Sigmoid colon (tissue), 7 donors: Measurements from ENCODE around the gene MXRA8. TPM values are rescaled to one million over a fixed set of nuclear protein-coding genes. Genes with fewer than 3 reads are reported as not detected.
"Not testable (repeated sequence)": the region's sequence is repeated elsewhere in the genome, so short reads cannot be mapped to it uniquely, and the experiment has no call there.

Experiments
- DNase-seq: peaks from one replicate; pipeline ENCODE4 v3.0.0-alpha.2; 2019
- H3K27ac ChIP-seq, 4 donors: fragments of 200-600 bp; sonication (generic); one replicate each; pipeline ENCODE4 v1.5.1; 2016 to 2019; ENCODE audit warnings: mild to moderate bottlenecking in 1 of 4
- H3K27me3 ChIP-seq, 3 donors: fragments of 200-600 bp; sonication (generic); one replicate each; pipeline ENCODE4 v1.5.1; 2019; ENCODE audit warnings: mild to moderate bottlenecking in 1 of 3
- H3K36me3 ChIP-seq, 4 donors: fragments of 200-600 bp; sonication (generic); one replicate each; pipeline ENCODE4 v1.5.1; 2016 to 2019
- H3K4me1 ChIP-seq, 4 donors: fragments of 200-600 bp; sonication (generic); one replicate each; pipeline ENCODE4 v1.5.1; 2017 to 2019
- H3K4me3 ChIP-seq, 4 donors: fragments of 200-600 bp; sonication (generic); one replicate each; pipeline ENCODE4 v1.5.1; 2017 to 2019; ENCODE audit warnings: mild to moderate bottlenecking in 2 of 4, moderate library complexity in 1 of 4
- H3K9me3 ChIP-seq, 4 donors: fragments of 200-600 bp in 3 of 4; sonication (generic) in 3 of 4; one replicate each; pipeline versions ENCODE4 v1.5.1 to v1.6.1; 2013 to 2019
- EP300 ChIP-seq, 4 donors: sonication (generic); formaldehyde crosslinking; IDR thresholded peaks; one replicate each; pipeline ENCODE4 v1.6.1; 2017; ENCODE audit warnings: antibody characterized with exemption in 4 of 4
- POLR2A ChIP-seq, 2 donors: fragments of 450-650 bp; IDR thresholded peaks; one replicate each; pipeline ENCODE4 v1.6.1; 2016; ENCODE audit warnings: antibody characterized with exemption in 2 of 2, mild to moderate bottlenecking in 2 of 2, moderate library complexity in 2 of 2
- POLR2AphosphoS5 ChIP-seq, 4 donors: sonication (generic); formaldehyde crosslinking; IDR thresholded peaks; one replicate each; pipeline ENCODE4 v1.6.1; 2017; ENCODE audit warnings: antibody characterized with exemption in 4 of 4
- WGBS, 2 donors: extraction: QIAGEN DNeasy Blood & Tissue Kit; methylation state at CpG; one replicate each; pipeline ENCODE4 v1.1.7; 2013; 5-methylcytosine and 5-hydroxymethylcytosine counted together
- intact Hi-C: fragments of 100-400 bp; cut with DNase I; formaldehyde crosslinking; loops from one replicate; pipeline ENCODE4 v1.15.1; 2023
- polyA plus RNA-seq, 3 donors: library from polyadenylated mRNA; stranded (reverse); fragments of 200-250 nt; gene quantifications; one replicate each; pipeline ENCODE4 v1.2.3, GENCODE V29; 2013
- total RNA-seq, 4 donors: library from RNA; depleted of rRNA; stranded (reverse); fragments of >200 nt; gene quantifications; one replicate each; pipeline ENCODE4 v1.1.0, GENCODE V29; 2016
- TF ChIP-seq, protein P1 (sequence below), 4 experiments: fragments of 450-650 bp in 3 of 4; fragments of 200-600 bp in 1 of 4; IDR thresholded peaks; one replicate each; pipeline ENCODE4 v1.5.1; 2016 to 2019; ENCODE audit warnings: antibody characterized with exemption in 4 of 4, mild to moderate bottlenecking in 3 of 4, moderate library complexity in 2 of 4
- donor health status: healthy with polysubstance abuse.
- donor health status: Bipolar disorder and iron deficiency.
- donor health status: healthy.

Gene MXRA8
- total and polyA plus RNA-seq, 7 donors = 2.8 to 234 (median 78.8) TPM

DNA sequence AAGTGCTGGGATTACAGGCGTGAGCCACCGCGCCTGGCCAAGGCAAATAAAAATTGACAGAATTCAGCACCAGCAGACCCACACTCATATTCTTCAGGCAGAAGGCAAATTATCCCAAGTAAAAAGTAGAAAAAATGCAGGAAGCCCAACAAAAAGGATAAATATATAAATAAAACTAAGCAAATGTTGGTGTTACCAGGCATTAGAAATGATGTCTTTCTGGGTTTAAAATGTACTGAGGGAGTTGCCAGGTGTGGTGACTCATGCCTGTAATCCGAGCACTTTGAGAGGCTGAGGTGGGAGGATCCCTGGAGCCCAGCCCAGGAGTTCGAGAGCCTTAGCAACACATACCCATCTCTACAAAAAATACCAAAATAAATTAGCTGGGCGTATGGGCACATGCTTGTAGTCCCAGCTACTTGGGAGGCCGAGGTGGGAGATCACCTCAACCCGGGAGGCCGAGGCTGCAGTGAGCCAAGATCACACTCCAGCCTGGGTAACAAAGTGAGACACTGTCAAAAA lies 40.2 kb downstream of the MXRA8 start:
- H3K9me3 ChIP-seq = no peaks in the 10 kb centered on the region
- H3K27me3 ChIP-seq = no peaks in the 10 kb centered on the region
- intact Hi-C loops = no loop called here
- TF ChIP-seq, protein P1, sequence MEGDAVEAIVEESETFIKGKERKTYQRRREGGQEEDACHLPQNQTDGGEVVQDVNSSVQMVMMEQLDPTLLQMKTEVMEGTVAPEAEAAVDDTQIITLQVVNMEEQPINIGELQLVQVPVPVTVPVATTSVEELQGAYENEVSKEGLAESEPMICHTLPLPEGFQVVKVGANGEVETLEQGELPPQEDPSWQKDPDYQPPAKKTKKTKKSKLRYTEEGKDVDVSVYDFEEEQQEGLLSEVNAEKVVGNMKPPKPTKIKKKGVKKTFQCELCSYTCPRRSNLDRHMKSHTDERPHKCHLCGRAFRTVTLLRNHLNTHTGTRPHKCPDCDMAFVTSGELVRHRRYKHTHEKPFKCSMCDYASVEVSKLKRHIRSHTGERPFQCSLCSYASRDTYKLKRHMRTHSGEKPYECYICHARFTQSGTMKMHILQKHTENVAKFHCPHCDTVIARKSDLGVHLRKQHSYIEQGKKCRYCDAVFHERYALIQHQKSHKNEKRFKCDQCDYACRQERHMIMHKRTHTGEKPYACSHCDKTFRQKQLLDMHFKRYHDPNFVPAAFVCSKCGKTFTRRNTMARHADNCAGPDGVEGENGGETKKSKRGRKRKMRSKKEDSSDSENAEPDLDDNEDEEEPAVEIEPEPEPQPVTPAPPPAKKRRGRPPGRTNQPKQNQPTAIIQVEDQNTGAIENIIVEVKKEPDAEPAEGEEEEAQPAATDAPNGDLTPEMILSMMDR (IDR thresholded peaks at IDR 0.05) = no peak
- peak in 3 of 4 donors; percentile 27 to 59 (median 43) for TF ChIP-seq POLR2AphosphoS5 (IDR thresholded peaks at IDR 0.05)
- no peak for TF ChIP-seq EP300 (IDR thresholded peaks at IDR 0.05)
- H3K4me1 ChIP-seq = peaks cover 3 to 72% (median 66%) of the 10 kb centered on the region in 4 donors
- no peak overlapping the region for H3K4me3 ChIP-seq
- peak overlapping the region; percentile 84 to 90 (median 86) for H3K27ac ChIP-seq
- peak; percentile 97 for DNase-seq
- WGBS, 2 donors = 55 to 71% methylated on average over 9 of the region's 9 CpGs
- H3K36me3 ChIP-seq = peaks cover 20 to 57% (median 28%) of the 10 kb centered on the region in 4 donors

DNA sequence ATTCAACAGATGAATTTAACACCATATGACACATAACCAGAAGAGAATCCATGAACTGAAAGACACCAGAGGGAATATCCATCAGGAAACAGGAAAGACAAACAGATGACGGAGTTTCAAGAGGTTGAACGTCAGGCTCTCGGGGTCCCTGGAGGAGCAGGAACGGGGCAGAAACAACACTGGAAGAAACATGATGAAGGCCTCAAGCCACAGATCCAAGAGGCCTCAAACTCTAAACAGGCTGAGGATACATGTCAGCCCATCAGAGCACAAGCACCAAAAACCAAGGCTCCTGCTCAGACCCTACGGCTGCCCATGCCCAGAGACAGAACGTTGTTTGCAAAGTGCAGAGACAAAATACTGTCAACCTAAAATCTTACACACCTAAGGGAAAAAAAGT lies 40.9 kb downstream of the MXRA8 start:
- no peaks in the 10 kb centered on the region for H3K27me3 ChIP-seq
- H3K4me1 ChIP-seq = peaks cover 0 to 65% (median 59%) of the 10 kb centered on the region in 4 donors
- WGBS, 2 donors = 90 to 92% methylated on average over 6 of the region's 6 CpGs
- H3K27ac ChIP-seq = peak overlapping the region; percentile 84 to 90 (median 86)
- H3K9me3 ChIP-seq = no peaks in the 10 kb centered on the region
- H3K4me3 ChIP-seq = no peak overlapping the region
- no peak for TF ChIP-seq EP300 (IDR thresholded peaks at IDR 0.05)
- no peak for TF ChIP-seq POLR2AphosphoS5 (IDR thresholded peaks at IDR 0.05)
- TF ChIP-seq, protein P1 (IDR thresholded peaks at IDR 0.05) = no peak
- no peak for TF ChIP-seq POLR2A (IDR thresholded peaks at IDR 0.05)
- DNase-seq = no peak
- peaks cover 28 to 65% (median 35%) of the 10 kb centered on the region in 4 donors for H3K36me3 ChIP-seq
- intact Hi-C loops = no loop called here

DNA sequence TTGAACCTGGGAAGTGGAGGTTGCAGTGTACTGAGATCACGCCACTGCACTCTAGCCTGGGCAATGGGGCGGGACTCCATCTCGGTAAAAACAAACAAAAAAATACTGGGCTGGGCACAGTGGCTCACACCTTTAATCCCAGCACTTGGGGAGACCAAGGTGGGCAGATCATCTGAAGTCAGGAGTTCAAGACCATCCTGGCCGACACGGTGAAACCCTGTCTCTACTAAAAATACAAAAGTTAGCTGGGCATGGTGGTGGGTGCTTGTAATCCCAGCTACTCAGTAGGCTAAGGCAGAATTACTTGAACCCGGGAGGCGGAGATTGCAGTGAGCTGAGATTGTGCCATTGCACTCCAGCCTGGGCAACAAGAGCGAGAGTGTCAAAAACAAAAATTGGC lies 42.2 kb downstream of the MXRA8 start:
- H3K36me3 ChIP-seq = peaks cover 34 to 69% (median 38%) of the 10 kb centered on the region in 4 donors
- H3K27ac ChIP-seq = peak overlapping the region; percentile 84 to 90 (median 86)
- DNase-seq, H3K27me3 ChIP-seq, H3K9me3 ChIP-seq, intact Hi-C loops, H3K4me3 ChIP-seq: not testable (repeated sequence)
- 78 to 91% methylated on average over 8 of the region's 8 CpGs for WGBS, 2 donors
- peaks cover 0 to 53% (median 47%) of the 10 kb centered on the region in 4 donors for H3K4me1 ChIP-seq

DNA sequence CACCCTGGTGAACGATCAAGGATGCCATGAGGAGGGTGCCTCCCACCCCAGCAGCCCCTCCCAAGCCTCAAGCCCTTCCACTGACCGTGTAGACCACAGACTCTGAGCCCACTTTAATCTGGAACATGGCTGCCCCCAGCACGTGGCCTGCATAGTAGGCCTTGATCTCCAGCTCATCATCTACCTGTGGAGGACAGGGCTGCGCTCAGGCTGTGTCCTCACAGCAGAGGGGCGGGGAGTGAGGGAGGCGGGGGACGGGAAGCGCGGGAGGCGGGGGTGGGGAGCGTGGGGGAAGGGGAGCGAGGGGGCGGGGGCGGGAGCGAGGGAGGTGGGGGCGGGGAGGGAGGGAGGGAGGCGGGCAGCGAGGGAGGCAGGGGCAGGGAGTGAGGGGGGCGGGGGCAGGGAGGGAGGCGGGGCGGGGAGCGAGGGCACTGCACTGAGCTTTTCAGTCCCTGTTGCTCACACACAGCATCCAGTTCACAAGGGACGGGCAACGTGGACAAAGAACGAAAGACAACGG lies 42.9 kb downstream of the MXRA8 start:
- H3K27me3 ChIP-seq = no peaks in the 10 kb centered on the region
- no peak for DNase-seq
- no peaks in the 10 kb centered on the region for H3K9me3 ChIP-seq
- H3K36me3 ChIP-seq = peaks cover 34 to 72% (median 41%) of the 10 kb centered on the region in 4 donors
- TF ChIP-seq, protein P1 (IDR thresholded peaks at IDR 0.05) = no peak
- TF ChIP-seq POLR2A (IDR thresholded peaks at IDR 0.05) = no peak
- TF ChIP-seq POLR2AphosphoS5 (IDR thresholded peaks at IDR 0.05) = no peak
- TF ChIP-seq EP300 (IDR thresholded peaks at IDR 0.05) = no peak
- H3K27ac ChIP-seq = peak overlapping the region; percentile 84 to 90 (median 86)
- intact Hi-C loops = no loop called here
- 83 to 85% methylated on average over 25 to 26 of the region's 26 CpGs for WGBS, 2 donors
- H3K4me1 ChIP-seq = peaks cover 0 to 45% (median 40%) of the 10 kb centered on the region in 4 donors
- no peak overlapping the region for H3K4me3 ChIP-seq

DNA sequence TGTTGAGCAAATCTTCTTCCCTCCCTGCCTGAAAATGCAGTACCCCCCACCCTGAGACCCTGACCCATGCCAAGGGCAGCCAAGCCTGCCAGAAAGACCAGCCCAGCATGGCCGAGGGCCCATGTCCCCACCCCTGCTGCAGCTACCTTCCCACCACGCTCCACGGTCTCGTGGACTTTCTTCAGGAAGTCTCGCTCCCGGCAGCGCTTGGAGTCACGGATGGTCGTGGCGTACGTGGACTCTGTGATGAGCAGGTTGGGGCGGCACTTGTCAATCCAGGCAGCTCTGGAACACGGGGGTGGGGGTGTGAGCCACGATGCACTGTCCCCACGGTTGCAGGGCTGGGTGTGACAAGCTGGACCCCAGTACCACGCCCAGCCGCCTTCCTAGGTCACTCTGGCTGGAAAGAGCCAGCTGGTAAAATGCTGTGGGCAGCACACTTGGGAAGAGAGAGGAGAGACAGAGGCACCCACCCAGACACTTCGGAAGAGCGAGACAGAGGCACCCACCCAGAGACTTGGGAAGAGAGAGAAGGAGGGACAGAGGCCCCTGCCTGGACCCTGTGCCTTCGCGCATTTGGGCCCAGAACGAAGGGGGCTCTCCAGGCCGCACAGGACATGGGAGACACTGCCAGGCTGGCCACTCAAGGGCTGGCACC lies 43.5 kb downstream of the MXRA8 start:
- intact Hi-C loops = no loop called here
- Histone ChIP-seq H3K4me1 (peaks cover 0 to 49% (median 42%) of the 10 kb centered on the region in 4 donors), H3K9me3 (no peaks in the 10 kb centered on the region), H3K36me3 (peaks cover 27 to 72% (median 40%) of the 10 kb centered on the region in 4 donors), H3K27ac (peak overlapping the region; percentile 2 to 84 (median 52)), H3K27me3 (no peaks in the 10 kb centered on the region), H3K4me3 (no peak overlapping the region)
- 90 to 93% methylated on average over 23 of the region's 23 CpGs for WGBS, 2 donors
- TF ChIP-seq, protein P1 (IDR thresholded peaks at IDR 0.05) = no peak
- TF ChIP-seq POLR2AphosphoS5 (IDR thresholded peaks at IDR 0.05) (no peak), POLR2A (IDR thresholded peaks at IDR 0.05) (no peak), EP300 (IDR thresholded peaks at IDR 0.05) (no peak)
- no peak for DNase-seq
